BJ (cell line): ENCODE results near the gene LUZP2. TPM values are rescaled to one million over a fixed set of nuclear protein-coding genes. Genes with fewer than 3 reads are reported as not detected.

ENCODE experiments used
- CTCF ChIA-PET: fragments of 350-600 bp; formaldehyde crosslinking; extraction: SDS; loops from one replicate; lab custom pipeline; 2021; ENCODE audit warnings: antibody characterized with exemption, inconsistent platforms; lab: Yijun Ruan, JAX
- POLR2A ChIA-PET: fragments of 300-600 bp; sonication (Branson Sonifier 250); formaldehyde crosslinking; extraction: SDS; loops from one replicate; lab custom pipeline; 2021; ENCODE audit warnings: antibody characterized with exemption; lab: Charles Lee
- DNase-seq: peaks from one replicate; pipeline ENCODE4 v3.0.0-alpha.2; 2011; ENCODE audit warnings: low read depth
- H3K27me3 ChIP-seq: 2 replicates; pipeline ENCODE4 v1.6.0; 2011; ENCODE audit warnings: low read length; ENCODE audit not compliant: control insufficient read depth, insufficient read depth
- H3K36me3 ChIP-seq: 2 replicates; pipeline ENCODE4 v1.5.1; 2011; ENCODE audit warnings: low read length; ENCODE audit not compliant: control insufficient read depth, insufficient read depth
- H3K4me3 ChIP-seq: 2 replicates; pipeline ENCODE4 v1.5.1; 2011; ENCODE audit warnings: low read depth, mild to moderate bottlenecking, control low read depth, low read length
- CTCF ChIP-seq: IDR thresholded peaks from 2 replicates; pipeline ENCODE4 v1.5.1; 2011; ENCODE audit warnings: low read depth, mild to moderate bottlenecking, control low read depth, inconsistent platforms, low read length, moderate library complexity; ENCODE audit not compliant: insufficient read depth
- polyA plus RNA-seq: library from polyadenylated mRNA; depleted of rRNA; stranded (reverse); fragments of >200 nt; gene quantifications from 2 replicates; pipeline ENCODE4 v1.2.3, GENCODE V29; 2011

Gene LUZP2
- polyA plus RNA-seq, 1 experiment = 0.05 TPM

- Histone ChIP-seq H3K36me3 (no peaks in the 10 kb centered on the region), H3K4me3 (no peak overlapping the region), H3K27me3 (no peaks in the 10 kb centered on the region)
- POLR2A ChIA-PET = no interaction called here
- CTCF ChIA-PET = no interaction called here
- no peak for TF ChIP-seq CTCF
- no peak for DNase-seq
Observed at GRCh38 chr11:24842308-24842707, 345.5 kb downstream of the LUZP2 start.

GRCh38 chr11:24844406-24844805, 347.6 kb downstream of the LUZP2 start:
- POLR2A ChIA-PET = no interaction called here
- CTCF ChIA-PET = no interaction called here
- H3K36me3 ChIP-seq = no peaks in the 10 kb centered on the region
- no peak overlapping the region for H3K4me3 ChIP-seq
- DNase-seq = no peak
- no peaks in the 10 kb centered on the region for H3K27me3 ChIP-seq
- TF ChIP-seq CTCF = no peak

GRCh38 chr11:24848857-24849256, 352.0 kb downstream of the LUZP2 start:
- POLR2A ChIA-PET = no interaction called here
- Histone ChIP-seq H3K36me3 (no peaks in the 10 kb centered on the region), H3K27me3 (no peaks in the 10 kb centered on the region), H3K4me3 (no peak overlapping the region)
- CTCF ChIA-PET = no interaction called here
- no peak for DNase-seq
- TF ChIP-seq CTCF = no peak

GRCh38 chr11:24855951-24856350, 359.1 kb downstream of the LUZP2 start:
- DNase-seq = no peak
- Histone ChIP-seq H3K36me3 (no peaks in the 10 kb centered on the region), H3K4me3 (no peak overlapping the region), H3K27me3 (no peaks in the 10 kb centered on the region)
- ChIA-PET POLR2A (no interaction called here), CTCF (no interaction called here)
- no peak for TF ChIP-seq CTCF

DNA sequence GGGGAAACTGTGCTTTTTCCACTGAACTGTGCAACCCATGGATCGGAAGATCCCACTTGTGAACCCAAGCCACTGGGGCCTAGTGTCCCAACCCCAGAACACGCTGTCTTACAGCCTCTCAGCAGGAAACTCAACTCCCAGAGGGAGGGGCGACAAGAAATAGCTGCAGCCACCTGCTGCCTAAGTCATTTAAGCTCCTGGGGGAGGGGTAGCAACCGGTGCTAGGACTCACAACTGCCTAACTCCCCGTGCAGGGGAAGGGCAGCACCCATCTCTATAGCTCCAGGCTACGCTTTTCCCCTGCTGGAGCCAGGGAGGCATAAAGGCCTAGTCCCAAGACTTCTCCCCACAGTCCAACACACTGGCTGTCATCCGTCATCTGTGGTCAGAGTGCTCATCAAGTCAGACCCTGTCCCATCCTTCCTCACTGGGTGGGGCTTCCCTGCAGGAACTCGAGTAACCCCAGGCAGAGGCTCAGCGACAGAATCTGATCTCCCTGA, 363.0 kb downstream of the LUZP2 start:
- no peak for DNase-seq
- ChIA-PET POLR2A (no interaction called here), CTCF (no interaction called here)
- H3K4me3 ChIP-seq = no peak overlapping the region
- no peaks in the 10 kb centered on the region for H3K27me3 ChIP-seq
- TF ChIP-seq CTCF = no peak
- no peaks in the 10 kb centered on the region for H3K36me3 ChIP-seq
